Esophagus muscularis mucosa (tissue), 4 donors: ENCODE data around the gene PDGFRB. TPM values are rescaled to one million over a fixed set of nuclear protein-coding genes. Genes with fewer than 3 reads are reported as not detected.

ENCODE experiments used
- DNase-seq: peaks from one replicate; pipeline ENCODE4 v3.0.0-alpha.2; 2017; ENCODE audit errors: extremely low spot score
- H3K27ac ChIP-seq, 4 donors: fragments of 200-600 bp; sonication (generic); replicated peaks in 1 of 4; 1 replicate in 3 of 4; 2 replicates in 1 of 4; pipeline ENCODE4 v1.5.1; 2016 to 2019; ENCODE audit warnings: mild to moderate bottlenecking in 1 of 4
- H3K27me3 ChIP-seq, 4 donors: fragments of 200-600 bp; sonication (generic); one replicate each; pipeline versions ENCODE4 v1.5.1 to v1.6.0; 2016 to 2019
- H3K36me3 ChIP-seq, 4 donors: fragments of 200-600 bp; sonication (generic); one replicate each; pipeline ENCODE4 v1.5.1; 2016 to 2019
- H3K4me1 ChIP-seq, 4 donors: fragments of 200-600 bp; sonication (generic); one replicate each; pipeline ENCODE4 v1.5.1; 2016 to 2019
- H3K4me3 ChIP-seq, 4 donors: fragments of 200-600 bp; sonication (generic); 1 replicate in 2 of 4; 2 replicates in 2 of 4; pipeline ENCODE4 v1.5.1; 2016 to 2019; ENCODE audit warnings: mild to moderate bottlenecking in 4 of 4, moderate library complexity in 1 of 4
- H3K9me3 ChIP-seq, 4 donors: fragments of 200-600 bp; sonication (generic); 1 replicate in 3 of 4; 2 replicates in 1 of 4; pipeline ENCODE4 v1.5.1; 2016 to 2019
- EP300 ChIP-seq: sonication (generic); formaldehyde crosslinking; IDR thresholded peaks from one replicate; pipeline ENCODE4 v1.6.1; 2017; ENCODE audit warnings: antibody characterized with exemption
- POLR2A ChIP-seq: fragments of 450-650 bp; IDR thresholded peaks from one replicate; pipeline ENCODE4 v1.6.1; 2017; ENCODE audit warnings: antibody characterized with exemption, moderate library complexity, mild to moderate bottlenecking, low read depth
- POLR2AphosphoS5 ChIP-seq, 2 donors: sonication (generic); formaldehyde crosslinking; IDR thresholded peaks; one replicate each; pipeline ENCODE4 v1.6.1; 2017; ENCODE audit warnings: antibody characterized with exemption in 2 of 2
- WGBS: methylation state at CpG from one replicate; pipeline ENCODE4 v1.1.5; 2018; 5-methylcytosine and 5-hydroxymethylcytosine counted together
- intact Hi-C: fragments of 100-400 bp; cut with DNase I; formaldehyde crosslinking; loops from one replicate; pipeline ENCODE4 v1.15.1; 2023
- total RNA-seq, 4 donors: library from RNA; depleted of rRNA; stranded (reverse); fragments of >200 nt; gene quantifications; one replicate each; pipeline versions ENCODE4 v1.1.0 to v1.2.1, GENCODE V29; 2016
- TF ChIP-seq, protein P1 (sequence below), 3 experiments: fragments of 200-600 bp in 2 of 3; fragments of 450-650 bp in 1 of 3; sonication (generic) in 2 of 3; IDR thresholded peaks; one replicate each; pipeline ENCODE4 v1.5.1; 2017 to 2019; ENCODE audit warnings: antibody characterized with exemption in 3 of 3, mild to moderate bottlenecking in 2 of 3, moderate library complexity in 1 of 3

Gene PDGFRB
- total RNA-seq: 100 to 1,000 TPM in 2 of 4 donors, 10 to 100 TPM in 2; 83.1 to 219 (median 141) TPM

DNA sequence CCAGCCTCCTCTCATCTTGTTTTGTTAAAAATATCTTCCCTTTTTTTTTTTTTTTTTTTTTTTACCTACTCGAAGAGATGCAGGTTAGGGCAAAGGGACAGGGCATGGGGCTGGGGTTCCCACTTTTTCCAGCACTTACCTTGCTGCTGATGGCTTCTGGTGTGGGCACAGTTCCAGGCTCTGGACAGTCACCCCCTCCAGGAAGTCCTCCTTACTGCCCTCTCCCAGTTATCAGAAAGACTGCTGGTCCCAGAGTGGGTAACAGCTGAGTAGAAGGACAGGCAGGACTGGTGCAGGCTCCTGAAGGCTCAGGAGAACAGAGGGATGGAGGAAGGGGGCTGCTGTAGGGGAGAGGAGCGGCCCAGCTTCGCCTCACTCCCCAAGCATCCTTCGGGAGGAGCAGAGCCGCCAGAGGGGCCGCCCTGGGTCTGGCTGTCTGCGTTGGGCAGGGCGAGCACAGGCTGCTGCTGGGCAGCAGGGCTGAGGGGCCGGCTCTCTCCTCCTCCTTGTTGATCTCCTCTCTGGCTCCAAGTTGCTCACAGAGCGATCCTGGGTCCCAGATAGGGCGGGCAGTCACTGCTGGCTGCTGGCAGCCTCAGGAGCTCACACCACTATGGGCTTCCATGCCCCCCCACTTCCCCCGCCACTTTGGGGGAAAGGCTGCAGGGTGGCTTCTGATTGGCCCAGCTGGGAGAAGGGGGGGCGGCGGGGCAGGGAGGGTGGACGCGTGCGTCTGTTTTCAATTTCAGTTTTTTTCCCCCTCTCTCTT lies at the start of gene PDGFRB:
Gene PDGFRB (minus strand): TSS at position 588 of the 769 bp plus-strand sequence. CDS start 18,798 bp downstream, outside the sequence.
- 4% methylated on average over 6 of the region's 17 CpGs for WGBS
- intact Hi-C loops: no loop called here

GRCh38 chr5:150204590-150204960 lies 48.9 kb upstream of the PDGFRB start:
- intact Hi-C loops: no loop called here
- no peak overlapping the region for H3K4me3 ChIP-seq
- H3K36me3 ChIP-seq: no peaks in the 10 kb centered on the region
- TF ChIP-seq POLR2AphosphoS5 (IDR thresholded peaks at IDR 0.05) (no peak), POLR2A (no peak), EP300 (no peak)
- TF ChIP-seq, protein P1, sequence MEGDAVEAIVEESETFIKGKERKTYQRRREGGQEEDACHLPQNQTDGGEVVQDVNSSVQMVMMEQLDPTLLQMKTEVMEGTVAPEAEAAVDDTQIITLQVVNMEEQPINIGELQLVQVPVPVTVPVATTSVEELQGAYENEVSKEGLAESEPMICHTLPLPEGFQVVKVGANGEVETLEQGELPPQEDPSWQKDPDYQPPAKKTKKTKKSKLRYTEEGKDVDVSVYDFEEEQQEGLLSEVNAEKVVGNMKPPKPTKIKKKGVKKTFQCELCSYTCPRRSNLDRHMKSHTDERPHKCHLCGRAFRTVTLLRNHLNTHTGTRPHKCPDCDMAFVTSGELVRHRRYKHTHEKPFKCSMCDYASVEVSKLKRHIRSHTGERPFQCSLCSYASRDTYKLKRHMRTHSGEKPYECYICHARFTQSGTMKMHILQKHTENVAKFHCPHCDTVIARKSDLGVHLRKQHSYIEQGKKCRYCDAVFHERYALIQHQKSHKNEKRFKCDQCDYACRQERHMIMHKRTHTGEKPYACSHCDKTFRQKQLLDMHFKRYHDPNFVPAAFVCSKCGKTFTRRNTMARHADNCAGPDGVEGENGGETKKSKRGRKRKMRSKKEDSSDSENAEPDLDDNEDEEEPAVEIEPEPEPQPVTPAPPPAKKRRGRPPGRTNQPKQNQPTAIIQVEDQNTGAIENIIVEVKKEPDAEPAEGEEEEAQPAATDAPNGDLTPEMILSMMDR (IDR thresholded peaks at IDR 0.05): no peak
- no peak for DNase-seq
- H3K27ac ChIP-seq: no peak overlapping the region
- no peaks in the 10 kb centered on the region for H3K9me3 ChIP-seq
- no peaks in the 10 kb centered on the region for H3K4me1 ChIP-seq
- H3K27me3 ChIP-seq: no peaks in the 10 kb centered on the region
- WGBS: 95% methylated on average over 6 of the region's 13 CpGs

More for the DNA sequence above, at the start of gene PDGFRB:
- Histone ChIP-seq H3K4me1 (peaks cover 24 to 93% (median 87%) of the 10 kb centered on the region in 4 donors), H3K4me3 (peak within 1 kb of the TSS; percentile 60 to 67 (median 62)), H3K36me3 (peaks cover 0 to 12% (median 2%) of the 10 kb centered on the region in 4 donors), H3K9me3 (no peaks in the 10 kb centered on the region), H3K27ac (peak within 1 kb of the TSS; percentile 85 to 90 (median 88)), H3K27me3 (no peaks in the 10 kb centered on the region)
- peak; percentile 97 for DNase-seq
- TF ChIP-seq, protein P1 (IDR thresholded peaks at IDR 0.05): no peak
- no peak for TF ChIP-seq EP300
- TF ChIP-seq POLR2AphosphoS5 (IDR thresholded peaks at IDR 0.05): peak; percentile 81 to 93
- peak; percentile 24 for TF ChIP-seq POLR2A

DNA sequence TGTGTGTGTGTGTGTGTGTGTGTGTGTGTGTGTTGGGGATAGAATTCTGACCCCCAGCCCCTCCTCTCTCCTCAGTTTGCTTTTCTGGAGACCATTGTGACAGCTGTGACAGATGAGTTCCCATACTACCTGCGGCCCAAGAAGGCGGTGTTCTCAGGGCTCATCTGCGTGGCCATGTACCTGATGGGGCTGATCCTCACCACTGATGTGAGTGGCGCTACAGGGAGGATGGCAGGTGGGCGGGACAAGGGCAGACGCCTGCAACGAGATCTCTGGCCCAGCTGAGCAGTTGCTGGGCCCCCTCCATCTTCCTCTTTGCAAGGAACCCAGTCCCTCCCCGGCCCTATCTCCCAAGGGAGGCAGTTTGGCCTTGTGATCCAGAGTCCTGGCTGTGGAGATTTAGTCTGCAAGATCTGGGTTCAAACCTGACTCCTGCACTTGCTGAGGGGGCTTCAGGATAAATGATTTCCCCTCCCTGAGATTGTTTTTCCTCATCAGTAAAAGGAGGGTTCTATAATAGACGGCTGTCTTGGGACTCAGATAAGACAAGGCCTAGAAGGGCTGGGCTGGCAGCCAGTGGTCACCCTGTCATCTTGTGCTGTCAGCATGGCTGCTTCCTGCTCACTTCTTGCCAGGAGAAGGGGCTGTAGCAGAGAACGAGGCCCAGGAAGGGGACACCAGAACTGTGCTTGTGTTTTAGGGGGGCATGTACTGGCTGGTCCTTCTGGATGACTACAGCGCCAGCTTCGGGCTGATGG lies 48.4 kb upstream of the PDGFRB start:
- Histone ChIP-seq H3K27me3 (no peaks in the 10 kb centered on the region), H3K4me3 (no peak overlapping the region), H3K4me1 (no peaks in the 10 kb centered on the region), H3K36me3 (no peaks in the 10 kb centered on the region), H3K27ac (no peak overlapping the region), H3K9me3 (no peaks in the 10 kb centered on the region)
- TF ChIP-seq POLR2AphosphoS5 (IDR thresholded peaks at IDR 0.05) (no peak), POLR2A (no peak), EP300 (no peak)
- TF ChIP-seq, protein P1 (IDR thresholded peaks at IDR 0.05): no peak
- DNase-seq: no peak
- intact Hi-C loops: no loop called here
- 80% methylated on average over 8 of the region's 12 CpGs for WGBS

GRCh38 chr5:150202501-150202900 lies 46.9 kb upstream of the PDGFRB start:
- WGBS: 99% methylated on average over 7 of the region's 10 CpGs
- H3K27ac ChIP-seq: no peak overlapping the region
- H3K4me1 ChIP-seq: no peaks in the 10 kb centered on the region
- no peaks in the 10 kb centered on the region for H3K9me3 ChIP-seq
- no peak for DNase-seq
- no peak overlapping the region for H3K4me3 ChIP-seq
- H3K27me3 ChIP-seq: no peaks in the 10 kb centered on the region
- intact Hi-C loops: no loop called here
- TF ChIP-seq EP300 (no peak), POLR2A (no peak), POLR2AphosphoS5 (IDR thresholded peaks at IDR 0.05) (no peak)
- no peaks in the 10 kb centered on the region for H3K36me3 ChIP-seq

DNA sequence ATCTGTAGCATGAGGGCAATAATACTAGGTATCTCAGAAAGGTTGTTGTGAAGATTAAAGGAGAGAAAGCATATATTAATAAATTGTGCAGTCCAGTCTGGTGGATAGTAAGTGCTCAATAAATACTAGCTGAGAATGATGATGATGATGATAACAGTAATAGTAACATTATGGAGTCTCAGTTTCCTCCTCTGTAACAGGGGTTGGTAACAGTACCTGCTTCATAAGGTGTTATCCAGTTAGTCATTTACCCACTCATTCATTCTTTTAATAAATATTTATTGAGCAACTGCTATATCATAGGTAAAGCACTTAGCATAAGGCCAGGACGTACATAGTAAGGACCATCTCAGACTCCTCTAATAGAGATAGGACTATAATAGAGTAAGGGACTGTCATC lies 41.8 kb upstream of the PDGFRB start:
- Histone ChIP-seq H3K4me3 (no peak overlapping the region), H3K27ac (no peak overlapping the region), H3K4me1 (no peaks in the 10 kb centered on the region), H3K36me3 (no peaks in the 10 kb centered on the region), H3K27me3 (peaks cover 0 to 6% (median 0%) of the 10 kb centered on the region in 4 donors), H3K9me3 (no peaks in the 10 kb centered on the region)
- no peak for DNase-seq
- no peak for TF ChIP-seq POLR2AphosphoS5 (IDR thresholded peaks at IDR 0.05)
- no peak for TF ChIP-seq EP300
- TF ChIP-seq POLR2A: no peak
- TF ChIP-seq, protein P1 (IDR thresholded peaks at IDR 0.05): no peak
- intact Hi-C loops: no loop called here
- 83% methylated on average over 1 of the region's 1 CpG for WGBS
